Endodermal cell (in vitro differentiated cells): ENCODE data around the gene SELENOP. TPM values are rescaled to one million over a fixed set of nuclear protein-coding genes. Genes with fewer than 3 reads are reported as not detected.

Experiments used
- DNase-seq: peaks from one replicate; pipeline ENCODE4 v3.0.0-alpha.2; 2017
- H3K27ac ChIP-seq: 2 replicates; pipeline ENCODE4 v1.5.1; 2013; ENCODE audit warnings: mild to moderate bottlenecking, low read depth, low read length, moderate library complexity
- H3K27me3 ChIP-seq: 2 replicates; pipeline ENCODE4 v1.6.1; 2013; ENCODE audit warnings: mild to moderate bottlenecking, low read length, moderate library complexity; ENCODE audit not compliant: insufficient read depth, control insufficient read depth, poor library complexity, severe bottlenecking
- H3K36me3 ChIP-seq: 2 replicates; pipeline ENCODE4 v1.7.0; 2013; ENCODE audit warnings: mild to moderate bottlenecking, low read length, moderate library complexity; ENCODE audit not compliant: control insufficient read depth, insufficient read depth
- H3K4me1 ChIP-seq: one replicate; pipeline ENCODE4 v1.7.0; 2013; ENCODE audit warnings: low read length; ENCODE audit not compliant: control insufficient read depth, insufficient read depth
- H3K4me3 ChIP-seq: 2 replicates; pipeline ENCODE4 v1.5.1; 2013; ENCODE audit warnings: mild to moderate bottlenecking, low read length, moderate library complexity
- H3K9ac ChIP-seq: 2 replicates; pipeline ENCODE4 v1.6.1; 2013; ENCODE audit warnings: mild to moderate bottlenecking, low read length, moderate library complexity; ENCODE audit not compliant: poor library complexity, severe bottlenecking; ENCODE audit errors: extremely low read depth
- H3K9me3 ChIP-seq: 2 replicates; pipeline ENCODE4 v1.6.1; 2013; ENCODE audit warnings: mild to moderate bottlenecking, low read length, moderate library complexity; ENCODE audit not compliant: control insufficient read depth
- H3K27ac Mint-ChIP-seq: 2 replicates; pipeline ENCODE4 v1.8.0; 2020; ENCODE audit warnings: mixed read lengths
- H3K27me3 Mint-ChIP-seq: 2 replicates; pipeline ENCODE4 v1.8.0; 2021; ENCODE audit warnings: mild to moderate bottlenecking, mixed read lengths; ENCODE audit not compliant: insufficient read depth
- H3K36me3 Mint-ChIP-seq: 2 replicates; pipeline ENCODE4 v1.8.0; 2020; ENCODE audit warnings: low read depth, mixed read lengths
- H3K4me1 Mint-ChIP-seq: 2 replicates; pipeline ENCODE4 v1.8.0; 2020; ENCODE audit warnings: mixed read lengths
- H3K4me3 Mint-ChIP-seq: 2 replicates; pipeline ENCODE4 v1.8.0; 2020; ENCODE audit warnings: mild to moderate bottlenecking, moderate library complexity, mixed read lengths
- H3K9me3 Mint-ChIP-seq: 2 replicates; pipeline ENCODE4 v1.8.0; 2020; ENCODE audit warnings: mild to moderate bottlenecking, mixed read lengths
- WGBS, 2 experiments: methylation state at CpG; one replicate each; pipeline versions ENCODE4 v1.1.5 to v1.1.7; 2013; ENCODE audit warnings: missing lambda C conversion rate in 2 of 2, mixed read lengths in 1 of 2; ENCODE audit not compliant: insufficient coverage in 1 of 2, insufficient read length in 1 of 2; 5-methylcytosine and 5-hydroxymethylcytosine counted together
- total RNA-seq, 2 donors: library from RNA; stranded (reverse); fragmentation: NEBNext Ultra II Directional in 1 of 2; extraction: Animal tissue kit (Norgen Biotek cat#: 25700) in 1 of 2; gene quantifications; 2 replicates in 1 of 2; 3 replicates in 1 of 2; pipeline ENCODE4 v1.2.1, GENCODE V29; 2021
- TF ChIP-seq, protein P1 (sequence below): fragments of 200-600 bp; sonication (generic); conservative IDR thresholded peaks from 2 replicates; pipeline ENCODE4 v1.5.0; 2021; ENCODE audit warnings: antibody characterized with exemption, mild to moderate bottlenecking

The SELENOP gene
- total RNA-seq, 2 donors from 2014 or later, result 79.8 to 121 TPM

DNA sequence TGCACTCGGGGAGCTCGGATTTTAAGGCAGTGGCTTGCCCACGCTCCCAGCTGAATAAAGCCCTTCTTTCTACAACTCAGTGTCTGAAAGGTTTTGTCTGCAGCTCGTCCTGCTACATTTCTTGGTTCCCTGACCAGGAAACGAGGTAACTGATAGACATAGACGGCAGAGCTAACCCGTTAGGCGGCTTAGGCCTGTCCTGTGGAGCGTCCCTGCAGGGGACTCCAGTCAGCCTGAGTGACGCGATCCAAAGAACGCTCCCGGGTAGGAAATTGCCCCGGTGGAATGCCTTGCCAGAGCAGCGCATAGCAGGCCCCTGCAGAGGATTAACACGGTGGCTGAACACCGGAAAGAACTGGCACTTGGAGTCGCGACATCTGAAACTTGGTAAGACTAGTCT lies 1.8 kb upstream of the SELENOP start:
- WGBS, 2 experiments, result 38 to 40% methylated on average over 16 to 19 of the region's 19 CpGs
- DNase-seq, result peak; percentile 94
- H3K4me3 ChIP-seq, result no peak overlapping the region

DNA sequence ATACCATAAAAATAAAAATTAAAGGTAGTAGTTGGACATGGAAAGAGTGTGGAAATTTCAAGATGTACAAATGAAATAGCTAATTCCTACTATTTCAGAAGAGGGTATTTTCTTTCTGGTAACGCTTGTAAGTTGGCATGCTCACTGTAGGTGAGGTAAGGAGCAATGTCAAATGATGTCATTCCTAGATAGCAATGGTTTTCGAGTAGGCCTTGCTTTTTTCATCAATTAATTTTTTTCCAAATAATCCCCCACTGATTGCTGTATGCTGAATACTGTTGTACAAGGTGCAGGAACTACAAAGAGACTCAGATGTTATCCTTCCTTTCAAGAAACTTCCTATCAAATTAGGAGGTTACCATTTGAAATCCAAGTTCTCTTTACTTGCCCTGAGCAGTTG lies 928 bp upstream of the SELENOP start:
- H3K4me3 Mint-ChIP-seq, result no peak overlapping the region
- H3K9me3 Mint-ChIP-seq, result no peaks in the 10 kb centered on the region
- peak overlapping the region; percentile 82 for H3K4me3 ChIP-seq
- H3K4me1 Mint-ChIP-seq, result peaks cover 50% of the 10 kb centered on the region
- H3K9ac ChIP-seq, result no peak overlapping the region
- peaks cover 13% of the 10 kb centered on the region for H3K4me1 ChIP-seq
- H3K36me3 Mint-ChIP-seq, result peaks cover 14% of the 10 kb centered on the region
- no peaks in the 10 kb centered on the region for H3K36me3 ChIP-seq
- DNase-seq, result no peak
- TF ChIP-seq, protein P1, sequence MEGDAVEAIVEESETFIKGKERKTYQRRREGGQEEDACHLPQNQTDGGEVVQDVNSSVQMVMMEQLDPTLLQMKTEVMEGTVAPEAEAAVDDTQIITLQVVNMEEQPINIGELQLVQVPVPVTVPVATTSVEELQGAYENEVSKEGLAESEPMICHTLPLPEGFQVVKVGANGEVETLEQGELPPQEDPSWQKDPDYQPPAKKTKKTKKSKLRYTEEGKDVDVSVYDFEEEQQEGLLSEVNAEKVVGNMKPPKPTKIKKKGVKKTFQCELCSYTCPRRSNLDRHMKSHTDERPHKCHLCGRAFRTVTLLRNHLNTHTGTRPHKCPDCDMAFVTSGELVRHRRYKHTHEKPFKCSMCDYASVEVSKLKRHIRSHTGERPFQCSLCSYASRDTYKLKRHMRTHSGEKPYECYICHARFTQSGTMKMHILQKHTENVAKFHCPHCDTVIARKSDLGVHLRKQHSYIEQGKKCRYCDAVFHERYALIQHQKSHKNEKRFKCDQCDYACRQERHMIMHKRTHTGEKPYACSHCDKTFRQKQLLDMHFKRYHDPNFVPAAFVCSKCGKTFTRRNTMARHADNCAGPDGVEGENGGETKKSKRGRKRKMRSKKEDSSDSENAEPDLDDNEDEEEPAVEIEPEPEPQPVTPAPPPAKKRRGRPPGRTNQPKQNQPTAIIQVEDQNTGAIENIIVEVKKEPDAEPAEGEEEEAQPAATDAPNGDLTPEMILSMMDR, result no peak
- H3K27ac ChIP-seq, result peak overlapping the region; percentile 50
- peak overlapping the region; percentile 88 for H3K27ac Mint-ChIP-seq
- H3K27me3 Mint-ChIP-seq, result no peaks in the 10 kb centered on the region
- WGBS, 2 experiments, result 77% methylated on average over 2 of the region's 2 CpGs; no CpG with 5 or more reads in 1 of the 2 experiments
- H3K9me3 ChIP-seq, result no peaks in the 10 kb centered on the region
- H3K27me3 ChIP-seq, result no peaks in the 10 kb centered on the region

More for the DNA sequence above, 1.8 kb upstream of the SELENOP start:
- Mint-ChIP-seq H3K27me3 (no peaks in the 10 kb centered on the region), H3K4me3 (peak overlapping the region; percentile 21), H3K36me3 (peaks cover 6% of the 10 kb centered on the region), H3K4me1 (peaks cover 45% of the 10 kb centered on the region), H3K27ac (peak overlapping the region; percentile 88), H3K9me3 (no peaks in the 10 kb centered on the region)
- H3K4me1 ChIP-seq, result peaks cover 13% of the 10 kb centered on the region
- no peaks in the 10 kb centered on the region for H3K27me3 ChIP-seq
- H3K9me3 ChIP-seq, result no peaks in the 10 kb centered on the region
- TF ChIP-seq, protein P1, result no peak
- no peaks in the 10 kb centered on the region for H3K36me3 ChIP-seq
- H3K9ac ChIP-seq, result no peak overlapping the region
- H3K27ac ChIP-seq, result peak overlapping the region; percentile 81

DNA sequence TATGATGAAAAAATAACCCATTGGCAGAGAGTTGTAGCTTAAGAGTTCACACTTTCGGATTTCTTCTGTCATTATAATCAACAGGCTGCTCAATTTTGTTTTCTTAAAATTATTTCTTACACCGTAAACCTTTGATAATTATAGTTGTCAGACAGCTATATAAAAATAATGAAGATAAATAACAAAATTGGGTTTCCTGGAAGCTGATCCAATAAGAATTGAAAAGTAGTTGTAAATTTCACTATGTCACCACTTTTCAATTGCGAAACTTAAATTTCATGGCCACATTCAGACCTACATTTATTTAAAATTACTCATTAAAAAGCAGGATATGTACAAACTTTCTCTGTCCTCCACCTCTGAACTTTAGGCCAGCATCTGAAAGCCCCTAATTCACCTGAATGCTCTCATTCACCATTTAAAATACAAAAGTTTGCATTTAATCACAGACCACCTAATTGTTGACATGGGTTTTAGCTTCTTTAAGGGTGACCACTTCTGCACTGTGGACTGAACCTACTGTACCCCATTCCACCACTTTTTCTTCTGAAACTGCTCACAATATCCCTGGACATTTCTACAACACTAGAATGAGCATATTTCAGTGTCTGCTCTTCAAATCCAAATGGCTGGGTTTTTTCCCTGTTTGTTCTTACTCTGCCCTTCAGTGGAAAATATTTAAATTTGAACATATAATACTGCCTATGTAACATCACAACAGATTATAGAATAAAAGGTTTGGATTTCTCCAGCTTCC lies 680 bp downstream of the SELENOP start:
- no peaks in the 10 kb centered on the region for H3K9me3 Mint-ChIP-seq
- DNase-seq, result no peak
- no peaks in the 10 kb centered on the region for H3K27me3 Mint-ChIP-seq
- H3K27ac ChIP-seq, result no peak overlapping the region
- peaks cover 25% of the 10 kb centered on the region for H3K36me3 Mint-ChIP-seq
- H3K27me3 ChIP-seq, result no peaks in the 10 kb centered on the region
- peak overlapping the region; percentile 46 for H3K9ac ChIP-seq
- H3K4me3 ChIP-seq, result peak overlapping the region; percentile 82
- peaks cover 13% of the 10 kb centered on the region for H3K4me1 ChIP-seq
- H3K4me1 Mint-ChIP-seq, result peaks cover 47% of the 10 kb centered on the region
- WGBS, 2 experiments, result 95 to 100% methylated on average over 1 to 3 of the region's 3 CpGs
- H3K27ac Mint-ChIP-seq, result peak overlapping the region; percentile 88
- H3K36me3 ChIP-seq, result peaks cover 7% of the 10 kb centered on the region
- peak overlapping the region; percentile 67 for H3K4me3 Mint-ChIP-seq
- H3K9me3 ChIP-seq, result no peaks in the 10 kb centered on the region
- TF ChIP-seq, protein P1, result no peak
